Stimulated activated CD8-positive, alpha-beta memory T cell treated with anti-CD3 and anti-CD28 coated beads, Interleukin-15, amount 100 ng/mL, for 24 hours (primary cell): ENCODE results near the gene GRIN2A.
"Not testable (repeated sequence)": the region's sequence is repeated elsewhere in the genome, so short reads cannot be mapped to it uniquely, and the experiment has no call there.

Experiments used
- DNase-seq: peaks from one replicate; pipeline ENCODE4 v3.0.0-alpha.2; 2020; ENCODE audit warnings: low read depth

The GRIN2A gene

GRCh38 chr16:9911989-9912388 is 270.2 kb downstream of the GRIN2A start:
- DNase-seq, result no peak

- no peak for DNase-seq
Observed at GRCh38 chr16:9911231-9911630, 271.0 kb downstream of the GRIN2A start.

- no peak for DNase-seq
Observed at GRCh38 chr16:9909072-9909825, 273.0 kb downstream of the GRIN2A start.

- no peak for DNase-seq
Observed at GRCh38 chr16:9908613-9909012, 273.6 kb downstream of the GRIN2A start.

- no peak for DNase-seq
Observed at GRCh38 chr16:9907752-9908151, 274.5 kb downstream of the GRIN2A start.

- DNase-seq, result no peak
Observed at GRCh38 chr16:9906218-9906617, 276.0 kb downstream of the GRIN2A start.

GRCh38 chr16:9904526-9904925 is 277.7 kb downstream of the GRIN2A start:
- no peak for DNase-seq

- no peak for DNase-seq
Observed at GRCh38 chr16:9900576-9900975, 281.7 kb downstream of the GRIN2A start.

GRCh38 chr16:9898555-9898954 is 283.7 kb downstream of the GRIN2A start:
- DNase-seq, result no peak

- no peak for DNase-seq
Observed at GRCh38 chr16:9898124-9898523, 284.1 kb downstream of the GRIN2A start.

GRCh38 chr16:9895817-9896216 is 286.4 kb downstream of the GRIN2A start:
- DNase-seq, result no peak

GRCh38 chr16:9885876-9886275 is 296.4 kb downstream of the GRIN2A start:
- no peak for DNase-seq

GRCh38 chr16:9885467-9885866 is 296.8 kb downstream of the GRIN2A start:
- DNase-seq, result no peak

- DNase-seq, result not testable (repeated sequence)
Observed at GRCh38 chr16:9875981-9876380, 306.2 kb downstream of the GRIN2A start.

- no peak for DNase-seq
Observed at GRCh38 chr16:9874219-9874618, 308.0 kb downstream of the GRIN2A start.

GRCh38 chr16:9870962-9871361 is 311.3 kb downstream of the GRIN2A start:
- no peak for DNase-seq

GRCh38 chr16:9869776-9870175 is 312.5 kb downstream of the GRIN2A start:
- DNase-seq, result no peak

- DNase-seq, result no peak
Observed at GRCh38 chr16:9868606-9869149, 313.6 kb downstream of the GRIN2A start.

- no peak for DNase-seq
Observed at GRCh38 chr16:9867176-9867575, 315.1 kb downstream of the GRIN2A start.

GRCh38 chr16:9864461-9864860 is 317.8 kb downstream of the GRIN2A start:
- no peak for DNase-seq

GRCh38 chr16:9862327-9862726 is 319.9 kb downstream of the GRIN2A start:
- no peak for DNase-seq

- DNase-seq, result no peak
Observed at GRCh38 chr16:9860876-9861275, 321.4 kb downstream of the GRIN2A start.

GRCh38 chr16:9859701-9860327 is 322.4 kb downstream of the GRIN2A start:
- DNase-seq, result no peak

GRCh38 chr16:9854675-9855074 is 327.6 kb downstream of the GRIN2A start:
- no peak for DNase-seq
